ENCODE results near the gene MAPK8IP2. TPM values are rescaled to one million over a fixed set of nuclear protein-coding genes. Genes with fewer than 3 reads are reported as not detected.

MAPK8IP2 gene
- total and polyA plus RNA-seq, 10 of the 15 experiments (the other 5 are each of a cell fraction or from before 2014, with no cell fraction given) = 0.01 to 0.13 (median 0.06) TPM; not detected in 4

GRCh38 chr22:50627642-50628542, 27.3 kb downstream of the MAPK8IP2 start, which contains the start of gene ARSA (continued):
- TF ChIP-seq IKZF2 (IDR thresholded peaks at IDR 0.05) (0 out of 4 replicates have a peak, but pooled peaks of 1 of the 2 experiments have one; percentile 5), NFXL1 (IDR thresholded peaks at IDR 0.05; ENCODE audit: borderline replicate concordance) (no peak), ELK1 (IDR thresholded peaks at IDR 0.05; ENCODE audit: low read depth, low read length) (no peak), TCF3 (IDR thresholded peaks at IDR 0.05; ENCODE audit: borderline replicate concordance, insufficient read depth, low read depth, low read length) (no peak), SREBF1 (IDR thresholded peaks at IDR 0.05; ENCODE audit: low read length) (no peak), IRF3 (IDR thresholded peaks at IDR 0.05) (no peak), FOXM1 (IDR thresholded peaks at IDR 0.05; ENCODE audit: low read depth, low read length) (no peak), ASH2L (IDR thresholded peaks at IDR 0.05; ENCODE audit: borderline replicate concordance, low read depth) (no peak), STAT1 (conservative IDR thresholded peaks at IDR 0.05) (no peak), FOXK2 (IDR thresholded peaks at IDR 0.05) (no peak), ZZZ3 (IDR thresholded peaks at IDR 0.05; ENCODE audit: control insufficient read depth, insufficient read length, low read depth) (no peak), WRNIP1 (IDR thresholded peaks at IDR 0.05; ENCODE audit: borderline replicate concordance, low read depth, low read length) (no peak), NR2F1 (conservative IDR thresholded peaks at IDR 0.05) (peak; percentile 88), GATAD2B (conservative IDR thresholded peaks at IDR 0.05; ENCODE audit: low read depth) (no peak), EZH2 (IDR thresholded peaks at IDR 0.05; ENCODE audit: borderline replicate concordance, control insufficient read depth, low read depth, low read length) (no peak), HDAC6 (IDR thresholded peaks at IDR 0.05; ENCODE audit: unreplicated experiment) (no peak), TCF7 (IDR thresholded peaks at IDR 0.05; ENCODE audit: borderline replicate concordance) (no peak), POLR2A (IDR thresholded peaks at IDR 0.05; ENCODE audit: low read depth, low read length) (peak; percentile 72), ETV6 (conservative IDR thresholded peaks at IDR 0.05 in 1 of 2, IDR thresholded peaks at IDR 0.05 in 1 of 2; ENCODE audit: borderline replicate concordance in 1 of 2, low read depth in 1 of 2) (no peak), POU2F2 (IDR thresholded peaks at IDR 0.05; ENCODE audit: borderline replicate concordance, low read depth, low read length) (no peak), ZBTB4 (CRISPR knock-in tag; IDR thresholded peaks at IDR 0.05) (no peak), HDGF (IDR thresholded peaks at IDR 0.05) (no peak)
- TF ChIP-seq, protein P1, sequence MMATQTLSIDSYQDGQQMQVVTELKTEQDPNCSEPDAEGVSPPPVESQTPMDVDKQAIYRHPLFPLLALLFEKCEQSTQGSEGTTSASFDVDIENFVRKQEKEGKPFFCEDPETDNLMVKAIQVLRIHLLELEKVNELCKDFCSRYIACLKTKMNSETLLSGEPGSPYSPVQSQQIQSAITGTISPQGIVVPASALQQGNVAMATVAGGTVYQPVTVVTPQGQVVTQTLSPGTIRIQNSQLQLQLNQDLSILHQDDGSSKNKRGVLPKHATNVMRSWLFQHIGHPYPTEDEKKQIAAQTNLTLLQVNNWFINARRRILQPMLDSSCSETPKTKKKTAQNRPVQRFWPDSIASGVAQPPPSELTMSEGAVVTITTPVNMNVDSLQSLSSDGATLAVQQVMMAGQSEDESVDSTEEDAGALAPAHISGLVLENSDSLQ (IDR thresholded peaks at IDR 0.05) = no peak
